Retinal pigment epithelial cell (primary cell): ENCODE results near the gene KIAA1328.
"Not testable (repeated sequence)": the region's sequence is repeated elsewhere in the genome, so short reads cannot be mapped to it uniquely, and the experiment has no call there.

Source experiments
- DNase-seq: peaks from one replicate; pipeline ENCODE4 v3.0.0-alpha.2; 2010; ENCODE audit warnings: low read depth
- H3K4me3 ChIP-seq: 2 replicates; pipeline ENCODE4 v1.5.1; 2011; ENCODE audit warnings: mild to moderate bottlenecking, low read length, control low read depth, moderate library complexity
- CTCF ChIP-seq: conservative IDR thresholded peaks from 2 replicates; pipeline ENCODE4 v1.5.1; 2011; ENCODE audit warnings: low read depth, low read length, control low read depth, inconsistent platforms

Gene KIAA1328

GRCh38 chr18:36905571-36905970 is 76.6 kb downstream of the KIAA1328 start:
- H3K4me3 ChIP-seq: no peak overlapping the region
- DNase-seq: no peak
- TF ChIP-seq CTCF: no peak

- not testable (repeated sequence) for H3K4me3 ChIP-seq
These were observed 80.4 kb downstream of the KIAA1328 start for GRCh38 chr18:36909282-36909681.

GRCh38 chr18:36912887-36913286 is 84.0 kb downstream of the KIAA1328 start:
- no peak for DNase-seq
- TF ChIP-seq CTCF: no peak
- no peak overlapping the region for H3K4me3 ChIP-seq

More at GRCh38 chr18:36909282-36909681, 80.4 kb downstream of the KIAA1328 start:
- not testable (repeated sequence) for DNase-seq

GRCh38 chr18:36917907-36918306 is 89.0 kb downstream of the KIAA1328 start:
- no peak for TF ChIP-seq CTCF
- DNase-seq: no peak
- no peak overlapping the region for H3K4me3 ChIP-seq

GRCh38 chr18:36929601-36930000 is 100.7 kb downstream of the KIAA1328 start:
- DNase-seq: no peak
- no peak for TF ChIP-seq CTCF
- no peak overlapping the region for H3K4me3 ChIP-seq

- DNase-seq: no peak
- TF ChIP-seq CTCF: no peak
- H3K4me3 ChIP-seq: no peak overlapping the region
These were observed 102.2 kb downstream of the KIAA1328 start for GRCh38 chr18:36931106-36931505.

GRCh38 chr18:36933552-36933951 is 104.6 kb downstream of the KIAA1328 start:
- no peak overlapping the region for H3K4me3 ChIP-seq
- TF ChIP-seq CTCF: no peak
- DNase-seq: no peak

- peak; percentile 11 for DNase-seq
- no peak for TF ChIP-seq CTCF
- no peak overlapping the region for H3K4me3 ChIP-seq
These were observed 106.0 kb downstream of the KIAA1328 start for GRCh38 chr18:36934884-36935283.
